ENCODE data around the gene ZNF462. TPM values are rescaled to one million over a fixed set of nuclear protein-coding genes. Genes with fewer than 3 reads are reported as not detected.
A peak's percentile ranks its signal among the peaks of the same experiment; 100 is the strongest.

Gene ZNF462
- total and polyA plus RNA-seq, 2 experiments from 2014 or later: 40.0 to 101 TPM

DNA sequence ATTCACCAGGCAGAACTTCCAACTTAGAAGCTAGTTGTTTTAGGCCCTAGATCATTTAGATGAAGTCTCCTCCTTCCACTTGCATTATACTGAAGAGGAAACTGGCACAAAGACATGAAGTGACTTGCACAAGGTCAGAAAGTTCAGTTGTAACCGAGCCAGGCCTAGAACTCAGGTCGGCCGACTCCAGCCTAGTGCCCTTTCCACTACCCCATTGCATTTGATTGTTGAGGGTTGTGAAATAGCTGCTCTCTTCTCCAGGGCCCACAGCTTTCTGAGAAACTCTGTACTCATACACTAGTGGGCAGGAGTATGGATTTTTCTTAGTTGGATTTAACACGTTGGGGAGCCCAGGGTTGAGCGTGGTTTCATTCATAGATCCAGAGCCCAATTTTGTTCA lies 5.6 kb downstream of the ZNF462 start:
- H3K9me2 ChIP-seq (ENCODE audit: insufficient read depth): no peaks in the 10 kb centered on the region
- no peak for DNase-seq (ENCODE audit: low spot score)
- Mint-ChIP-seq H3K9me3 (no peaks in the 10 kb centered on the region; the same call in none of the 3 replicates), H3K27ac (peak overlapping the region; percentile 60; the same call in 1 of the 2 replicates), H3K4me3 (peak overlapping the region; percentile 53; the same call in 1 of the 3 replicates), H3K27me3 (ENCODE audit: insufficient read depth, low read depth, poor library complexity) (peaks cover 6% of the 10 kb centered on the region), H3K36me3 (ENCODE audit: low read depth) (peaks cover 61% of the 10 kb centered on the region), H3K4me1 (peaks cover 89% of the 10 kb centered on the region)
- peaks cover 20% of the 10 kb centered on the region; the same call in 1 of the 2 replicates for H4K20me1 ChIP-seq (replicated peaks; ENCODE audit: insufficient read depth)
- H2AFZ ChIP-seq: no peak overlapping the region
- no peaks in the 10 kb centered on the region for H3K36me3 ChIP-seq (ENCODE audit: insufficient read depth)
- no peak overlapping the region for H3K27ac ChIP-seq (ENCODE audit: low read depth)
- no peak overlapping the region for H3K4me3 ChIP-seq
- no peaks in the 10 kb centered on the region for H3F3A ChIP-seq (replicated peaks; ENCODE audit: low read depth)
- H3K79me2 ChIP-seq (replicated peaks; ENCODE audit: insufficient read depth): peaks cover 100% of the 10 kb centered on the region
- TF ChIP-seq ZNF114 (CRISPR knock-in tag; IDR thresholded peaks at IDR 0.05): no peak
- no peak for TF ChIP-seq ZNF331 (CRISPR knock-in tag; IDR thresholded peaks at IDR 0.05; ENCODE audit: low read depth)
- no peak for TF ChIP-seq JUNB (IDR thresholded peaks at IDR 0.05; ENCODE audit: unreplicated experiment)
- TF ChIP-seq EZH2phosphoT487 (IDR thresholded peaks at IDR 0.05; ENCODE audit: unreplicated experiment): no peak
- TF ChIP-seq CREB1 (CRISPR knock-in tag; IDR thresholded peaks at IDR 0.05; ENCODE audit: low read depth): no peak
- no peak for TF ChIP-seq REST (IDR thresholded peaks at IDR 0.05; ENCODE audit: unreplicated experiment)
- no peak for TF ChIP-seq NANOG (IDR thresholded peaks at IDR 0.05; ENCODE audit: borderline replicate concordance)
- no peak for TF ChIP-seq STAT1 (IDR thresholded peaks at IDR 0.05; ENCODE audit: unreplicated experiment)
- TF ChIP-seq POLR2AphosphoS5 (IDR thresholded peaks at IDR 0.05; ENCODE audit: low read depth): no peak
- TF ChIP-seq, protein P1, sequence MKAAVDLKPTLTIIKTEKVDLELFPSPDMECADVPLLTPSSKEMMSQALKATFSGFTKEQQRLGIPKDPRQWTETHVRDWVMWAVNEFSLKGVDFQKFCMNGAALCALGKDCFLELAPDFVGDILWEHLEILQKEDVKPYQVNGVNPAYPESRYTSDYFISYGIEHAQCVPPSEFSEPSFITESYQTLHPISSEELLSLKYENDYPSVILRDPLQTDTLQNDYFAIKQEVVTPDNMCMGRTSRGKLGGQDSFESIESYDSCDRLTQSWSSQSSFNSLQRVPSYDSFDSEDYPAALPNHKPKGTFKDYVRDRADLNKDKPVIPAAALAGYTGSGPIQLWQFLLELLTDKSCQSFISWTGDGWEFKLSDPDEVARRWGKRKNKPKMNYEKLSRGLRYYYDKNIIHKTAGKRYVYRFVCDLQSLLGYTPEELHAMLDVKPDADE (IDR thresholded peaks at IDR 0.05): no peak
- TF ChIP-seq EZH2 (IDR thresholded peaks at IDR 0.05; ENCODE audit: low read depth, unreplicated experiment): no peak
- TF ChIP-seq, protein P2, sequence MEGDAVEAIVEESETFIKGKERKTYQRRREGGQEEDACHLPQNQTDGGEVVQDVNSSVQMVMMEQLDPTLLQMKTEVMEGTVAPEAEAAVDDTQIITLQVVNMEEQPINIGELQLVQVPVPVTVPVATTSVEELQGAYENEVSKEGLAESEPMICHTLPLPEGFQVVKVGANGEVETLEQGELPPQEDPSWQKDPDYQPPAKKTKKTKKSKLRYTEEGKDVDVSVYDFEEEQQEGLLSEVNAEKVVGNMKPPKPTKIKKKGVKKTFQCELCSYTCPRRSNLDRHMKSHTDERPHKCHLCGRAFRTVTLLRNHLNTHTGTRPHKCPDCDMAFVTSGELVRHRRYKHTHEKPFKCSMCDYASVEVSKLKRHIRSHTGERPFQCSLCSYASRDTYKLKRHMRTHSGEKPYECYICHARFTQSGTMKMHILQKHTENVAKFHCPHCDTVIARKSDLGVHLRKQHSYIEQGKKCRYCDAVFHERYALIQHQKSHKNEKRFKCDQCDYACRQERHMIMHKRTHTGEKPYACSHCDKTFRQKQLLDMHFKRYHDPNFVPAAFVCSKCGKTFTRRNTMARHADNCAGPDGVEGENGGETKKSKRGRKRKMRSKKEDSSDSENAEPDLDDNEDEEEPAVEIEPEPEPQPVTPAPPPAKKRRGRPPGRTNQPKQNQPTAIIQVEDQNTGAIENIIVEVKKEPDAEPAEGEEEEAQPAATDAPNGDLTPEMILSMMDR (conservative IDR thresholded peaks at IDR 0.05; ENCODE audit: low read depth in 2 of 2): no peak
- TF ChIP-seq, protein P3, sequence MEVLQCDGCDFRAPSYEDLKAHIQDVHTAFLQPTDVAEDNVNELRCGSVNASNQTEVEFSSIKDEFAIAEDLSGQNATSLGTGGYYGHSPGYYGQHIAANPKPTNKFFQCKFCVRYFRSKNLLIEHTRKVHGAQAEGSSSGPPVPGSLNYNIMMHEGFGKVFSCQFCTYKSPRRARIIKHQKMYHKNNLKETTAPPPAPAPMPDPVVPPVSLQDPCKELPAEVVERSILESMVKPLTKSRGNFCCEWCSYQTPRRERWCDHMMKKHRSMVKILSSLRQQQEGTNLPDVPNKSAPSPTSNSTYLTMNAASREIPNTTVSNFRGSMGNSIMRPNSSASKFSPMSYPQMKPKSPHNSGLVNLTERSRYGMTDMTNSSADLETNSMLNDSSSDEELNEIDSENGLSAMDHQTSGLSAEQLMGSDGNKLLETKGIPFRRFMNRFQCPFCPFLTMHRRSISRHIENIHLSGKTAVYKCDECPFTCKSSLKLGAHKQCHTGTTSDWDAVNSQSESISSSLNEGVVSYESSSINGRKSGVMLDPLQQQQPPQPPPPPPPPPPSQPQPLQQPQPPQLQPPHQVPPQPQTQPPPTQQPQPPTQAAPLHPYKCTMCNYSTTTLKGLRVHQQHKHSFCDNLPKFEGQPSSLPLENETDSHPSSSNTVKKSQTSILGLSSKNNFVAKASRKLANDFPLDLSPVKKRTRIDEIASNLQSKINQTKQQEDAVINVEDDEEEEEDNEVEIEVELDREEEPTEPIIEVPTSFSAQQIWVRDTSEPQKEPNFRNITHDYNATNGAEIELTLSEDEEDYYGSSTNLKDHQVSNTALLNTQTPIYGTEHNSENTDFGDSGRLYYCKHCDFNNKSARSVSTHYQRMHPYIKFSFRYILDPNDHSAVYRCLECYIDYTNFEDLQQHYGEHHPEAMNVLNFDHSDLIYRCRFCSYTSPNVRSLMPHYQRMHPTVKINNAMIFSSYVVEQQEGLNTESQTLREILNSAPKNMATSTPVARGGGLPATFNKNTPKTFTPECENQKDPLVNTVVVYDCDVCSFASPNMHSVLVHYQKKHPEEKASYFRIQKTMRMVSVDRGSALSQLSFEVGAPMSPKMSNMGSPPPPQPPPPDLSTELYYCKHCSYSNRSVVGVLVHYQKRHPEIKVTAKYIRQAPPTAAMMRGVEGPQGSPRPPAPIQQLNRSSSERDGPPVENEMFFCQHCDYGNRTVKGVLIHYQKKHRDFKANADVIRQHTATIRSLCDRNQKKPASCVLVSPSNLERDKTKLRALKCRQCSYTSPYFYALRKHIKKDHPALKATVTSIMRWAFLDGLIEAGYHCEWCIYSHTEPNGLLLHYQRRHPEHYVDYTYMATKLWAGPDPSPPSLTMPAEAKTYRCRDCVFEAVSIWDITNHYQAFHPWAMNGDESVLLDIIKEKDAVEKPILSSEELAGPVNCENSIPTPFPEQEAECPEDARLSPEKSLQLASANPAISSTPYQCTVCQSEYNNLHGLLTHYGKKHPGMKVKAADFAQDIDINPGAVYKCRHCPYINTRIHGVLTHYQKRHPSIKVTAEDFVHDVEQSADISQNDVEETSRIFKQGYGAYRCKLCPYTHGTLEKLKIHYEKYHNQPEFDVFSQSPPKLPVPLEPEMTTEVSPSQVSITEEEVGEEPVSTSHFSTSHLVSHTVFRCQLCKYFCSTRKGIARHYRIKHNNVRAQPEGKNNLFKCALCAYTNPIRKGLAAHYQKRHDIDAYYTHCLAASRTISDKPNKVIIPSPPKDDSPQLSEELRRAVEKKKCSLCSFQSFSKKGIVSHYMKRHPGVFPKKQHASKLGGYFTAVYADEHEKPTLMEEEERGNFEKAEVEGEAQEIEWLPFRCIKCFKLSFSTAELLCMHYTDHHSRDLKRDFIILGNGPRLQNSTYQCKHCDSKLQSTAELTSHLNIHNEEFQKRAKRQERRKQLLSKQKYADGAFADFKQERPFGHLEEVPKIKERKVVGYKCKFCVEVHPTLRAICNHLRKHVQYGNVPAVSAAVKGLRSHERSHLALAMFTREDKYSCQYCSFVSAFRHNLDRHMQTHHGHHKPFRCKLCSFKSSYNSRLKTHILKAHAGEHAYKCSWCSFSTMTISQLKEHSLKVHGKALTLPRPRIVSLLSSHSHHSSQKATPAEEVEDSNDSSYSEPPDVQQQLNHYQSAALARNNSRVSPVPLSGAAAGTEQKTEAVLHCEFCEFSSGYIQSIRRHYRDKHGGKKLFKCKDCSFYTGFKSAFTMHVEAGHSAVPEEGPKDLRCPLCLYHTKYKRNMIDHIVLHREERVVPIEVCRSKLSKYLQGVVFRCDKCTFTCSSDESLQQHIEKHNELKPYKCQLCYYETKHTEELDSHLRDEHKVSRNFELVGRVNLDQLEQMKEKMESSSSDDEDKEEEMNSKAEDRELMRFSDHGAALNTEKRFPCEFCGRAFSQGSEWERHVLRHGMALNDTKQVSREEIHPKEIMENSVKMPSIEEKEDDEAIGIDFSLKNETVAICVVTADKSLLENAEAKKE (CRISPR knock-in tag; IDR thresholded peaks at IDR 0.05): no peak
- peak overlapping the region; percentile 94; the same call in 1 of the 2 replicates for H3K4me2 ChIP-seq
- no peak for ATAC-seq
- H3K4me1 ChIP-seq (ENCODE audit: insufficient read depth): peaks cover 82% of the 10 kb centered on the region
- no peaks in the 10 kb centered on the region for H3K27me3 ChIP-seq (ENCODE audit: insufficient read depth)
